ENCODE data around the gene PDE11A. TPM values are rescaled to one million over a fixed set of nuclear protein-coding genes. Genes with fewer than 3 reads are reported as not detected.

Gene PDE11A
- total RNA-seq, 2 donors from 2014 or later: 1.1 to 1.4 TPM

DNA sequence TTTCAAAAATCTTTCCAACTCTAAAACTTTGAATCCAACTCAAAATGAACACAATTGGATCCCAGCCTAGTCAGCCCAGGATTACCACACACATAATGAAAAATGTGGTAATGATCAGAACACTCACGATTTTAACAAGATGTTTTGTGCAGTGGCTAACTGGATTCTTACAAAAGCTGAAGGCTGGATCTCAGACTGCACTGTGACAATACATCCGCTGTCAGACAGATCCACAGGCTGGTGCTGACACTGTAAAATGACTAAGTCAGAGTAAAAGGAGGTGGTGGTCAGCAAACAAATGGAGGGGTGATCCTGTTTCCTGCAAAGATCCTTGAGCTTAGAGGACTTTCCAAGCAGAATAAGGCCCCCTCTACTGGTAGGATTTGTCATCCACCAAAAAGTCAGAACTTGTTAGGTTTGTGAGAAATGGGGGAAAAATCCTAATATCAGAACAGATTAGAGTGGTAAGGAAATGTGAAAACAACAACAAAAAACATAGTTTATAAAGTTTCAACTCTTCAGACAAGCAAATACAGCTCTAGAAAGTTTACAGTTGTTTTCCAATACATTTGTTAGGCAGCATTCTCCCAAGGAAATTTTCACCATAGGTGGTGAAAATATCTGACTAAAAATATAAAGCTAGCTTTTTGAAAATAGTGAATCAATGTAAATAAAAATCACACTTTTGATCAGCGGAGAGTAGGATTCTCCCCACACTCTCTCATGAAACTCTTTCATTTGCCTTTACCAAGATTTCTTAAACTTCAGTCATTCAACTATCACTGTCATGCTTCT is 468.1 kb downstream of the PDE11A start:
- no peak for DNase-seq (ENCODE audit: low spot score)

DNA sequence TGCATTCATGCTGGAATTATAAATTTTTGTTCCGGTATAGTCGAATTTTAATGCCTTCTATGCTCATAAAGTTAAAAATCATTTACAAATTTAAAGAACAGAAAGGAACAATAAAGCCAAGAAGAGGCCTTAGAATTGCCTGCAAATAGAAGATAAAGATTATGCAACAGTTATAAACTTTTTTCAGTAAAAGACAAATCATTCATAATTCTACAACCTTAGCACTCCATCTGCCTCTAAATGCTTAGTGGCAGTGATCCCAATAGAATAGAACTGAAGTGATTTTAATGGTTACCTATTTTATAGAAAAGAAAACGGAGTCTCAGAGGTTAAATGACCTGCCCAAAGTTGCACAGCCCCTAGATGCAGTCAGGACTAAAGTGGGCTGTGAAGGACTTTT is 468.8 kb downstream of the PDE11A start:
- intact Hi-C loops (cut with DNase I): no loop called here
- DNase-seq (ENCODE audit: low spot score): no peak

More for the DNA sequence above, 468.1 kb downstream of the PDE11A start:
- intact Hi-C loops (cut with DNase I): no loop called here

DNA sequence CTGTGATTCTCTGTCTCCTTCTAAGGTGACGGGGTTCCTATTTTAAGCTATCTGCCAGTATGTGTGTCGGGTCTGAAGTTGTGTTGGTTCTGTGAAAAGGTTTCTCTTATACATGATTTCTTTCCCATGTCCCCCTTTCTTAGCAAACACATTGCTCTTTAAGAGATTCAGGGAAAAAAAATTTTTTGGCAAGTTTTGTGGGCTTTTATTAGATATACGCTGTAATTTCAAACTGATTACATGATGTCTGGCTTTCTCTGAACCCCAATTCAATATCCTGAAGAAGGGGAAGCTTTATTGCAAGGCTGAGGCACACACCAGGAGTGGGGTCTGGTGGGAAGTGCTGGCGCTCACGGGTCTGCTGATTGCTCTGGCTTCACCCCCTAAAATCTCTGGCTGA is 469.4 kb downstream of the PDE11A start:
- DNase-seq (ENCODE audit: low spot score): no peak
- intact Hi-C loops (cut with DNase I): no loop called here

DNA sequence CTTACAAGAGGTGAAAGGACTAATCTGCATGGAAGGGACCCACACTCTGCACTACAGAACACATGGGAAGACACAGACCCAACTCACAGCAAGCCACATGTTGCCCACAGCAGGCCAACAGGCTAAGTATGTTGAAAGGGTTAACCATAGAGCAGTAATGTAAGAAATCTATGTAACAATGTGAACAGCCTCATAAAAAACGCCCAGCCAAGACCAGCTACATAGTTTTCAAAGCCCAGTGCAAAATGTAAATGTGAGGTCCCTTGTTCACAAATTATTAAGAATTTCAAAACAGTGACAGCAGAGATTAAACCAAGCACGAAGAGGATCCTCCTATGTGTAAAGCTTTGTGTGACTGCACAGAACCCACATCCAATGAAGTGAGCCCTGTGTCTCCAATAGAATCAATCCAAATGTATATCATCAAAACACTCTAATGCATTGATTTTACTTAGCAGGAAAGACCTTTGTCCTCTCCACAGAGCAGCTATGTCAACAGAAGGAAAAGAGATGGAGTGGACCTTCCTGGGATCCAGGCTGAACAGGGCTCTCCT is 469.9 kb downstream of the PDE11A start:
- DNase-seq (ENCODE audit: low spot score): no peak
- intact Hi-C loops (cut with DNase I): no loop called here

DNA sequence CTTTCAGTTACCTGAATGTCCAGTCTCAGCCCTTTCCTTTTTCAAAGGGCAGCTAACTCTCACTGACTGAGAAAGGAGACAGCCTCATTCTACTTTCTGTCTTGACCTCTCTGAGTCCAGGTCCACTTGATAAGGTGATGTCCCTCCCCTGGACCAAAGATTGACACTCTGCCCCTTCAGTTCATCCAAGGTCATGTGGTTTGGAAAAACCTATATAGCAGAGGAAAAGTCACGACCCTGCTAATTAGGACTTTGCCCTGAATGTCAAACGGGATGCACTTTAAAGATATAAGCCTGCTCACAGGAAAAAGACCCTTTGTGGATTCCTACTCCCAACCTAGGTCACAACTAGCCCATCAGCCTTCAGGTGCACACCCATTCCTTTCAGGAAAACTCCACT is 471.7 kb downstream of the PDE11A start:
- DNase-seq (ENCODE audit: low spot score): no peak
- intact Hi-C loops (cut with DNase I): no loop called here

DNA sequence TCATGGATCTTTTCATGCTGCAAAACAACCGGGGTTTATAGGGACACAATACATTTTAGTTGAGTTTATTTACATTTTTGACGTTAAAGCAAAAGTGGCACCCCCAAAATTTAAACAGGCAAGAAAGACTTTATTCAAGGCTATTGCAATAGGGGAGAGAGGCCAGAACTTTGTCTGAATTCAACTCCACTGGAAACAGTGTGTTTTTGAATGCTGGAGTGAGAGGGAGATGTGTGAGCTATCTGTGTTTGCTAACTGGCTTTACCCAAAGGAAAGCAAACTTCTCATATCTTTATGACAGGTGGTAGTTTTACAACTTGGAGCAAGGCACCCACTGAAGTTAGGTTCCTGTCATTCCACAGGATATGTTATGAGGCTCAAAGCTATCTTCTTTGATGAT is 472.6 kb downstream of the PDE11A start:
- no peak for DNase-seq (ENCODE audit: low spot score)
- intact Hi-C loops (cut with DNase I): no loop called here

DNA sequence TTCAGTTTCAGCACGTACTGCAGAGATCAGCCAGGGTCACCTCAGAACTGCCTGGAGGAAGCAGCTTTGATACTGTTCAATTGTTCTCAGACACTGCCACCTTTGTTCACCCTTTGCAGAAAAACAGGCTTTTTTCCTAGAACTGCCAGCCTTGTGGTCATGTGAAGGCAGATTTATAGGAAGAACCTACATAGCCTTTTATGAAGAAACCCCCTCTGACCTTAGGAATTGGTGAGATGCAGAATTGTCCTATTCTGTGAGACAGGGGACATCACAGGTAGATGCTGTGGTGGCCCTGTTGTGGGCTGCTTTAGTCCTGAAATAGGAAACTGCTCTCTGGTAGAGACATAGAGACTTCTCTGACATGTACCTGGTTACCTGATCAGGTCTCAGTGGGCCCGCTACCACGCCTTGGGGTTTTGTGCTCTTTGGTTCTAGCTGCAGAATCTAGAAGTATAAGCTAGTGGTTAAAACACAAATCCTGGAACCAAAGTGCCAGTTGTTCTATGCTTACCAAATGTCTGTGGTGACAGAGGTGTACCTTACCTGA is 473.4 kb downstream of the PDE11A start:
- DNase-seq (ENCODE audit: low spot score): no peak
- intact Hi-C loops (cut with DNase I): no loop called here

DNA sequence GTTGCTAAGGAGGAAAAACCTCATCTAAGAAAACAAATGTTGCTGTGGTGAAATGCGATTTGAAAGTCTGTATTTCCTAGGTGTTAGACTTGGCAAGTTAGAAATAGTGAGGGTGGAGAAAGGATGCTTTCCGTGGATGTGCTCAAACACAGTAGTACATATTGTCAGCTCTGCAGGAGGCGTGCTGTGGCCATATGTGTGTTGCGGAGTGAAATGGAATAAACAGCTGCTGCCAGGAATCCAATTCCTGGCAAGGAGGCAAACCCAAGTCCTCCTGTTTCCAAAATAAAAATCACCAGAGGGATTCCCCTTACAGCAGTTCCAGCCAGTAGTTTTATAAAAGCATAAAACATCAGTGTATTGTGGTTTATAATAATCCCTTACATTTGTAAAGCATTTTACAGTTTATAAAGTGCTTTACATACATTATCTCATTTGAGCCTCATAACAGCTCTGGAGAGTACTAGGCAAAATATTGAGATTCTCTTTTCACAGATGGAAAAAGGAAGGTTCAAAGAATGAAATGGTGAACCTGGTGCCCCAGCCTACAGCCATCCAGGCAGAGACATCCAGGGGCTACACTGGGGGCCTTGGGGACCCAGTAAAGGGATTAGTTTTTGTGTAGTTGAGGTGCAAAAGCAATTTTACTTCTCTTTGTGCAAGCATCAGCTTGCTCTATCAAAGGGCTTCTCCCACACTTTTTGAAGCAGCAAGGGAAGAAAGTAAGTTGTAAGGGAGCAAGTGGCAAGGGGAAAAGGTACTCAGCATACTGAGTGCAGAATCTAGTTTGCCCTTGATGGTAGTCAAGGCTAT is 474.0 kb downstream of the PDE11A start:
- intact Hi-C loops (cut with DNase I): no loop called here
- DNase-seq (ENCODE audit: low spot score): no peak

DNA sequence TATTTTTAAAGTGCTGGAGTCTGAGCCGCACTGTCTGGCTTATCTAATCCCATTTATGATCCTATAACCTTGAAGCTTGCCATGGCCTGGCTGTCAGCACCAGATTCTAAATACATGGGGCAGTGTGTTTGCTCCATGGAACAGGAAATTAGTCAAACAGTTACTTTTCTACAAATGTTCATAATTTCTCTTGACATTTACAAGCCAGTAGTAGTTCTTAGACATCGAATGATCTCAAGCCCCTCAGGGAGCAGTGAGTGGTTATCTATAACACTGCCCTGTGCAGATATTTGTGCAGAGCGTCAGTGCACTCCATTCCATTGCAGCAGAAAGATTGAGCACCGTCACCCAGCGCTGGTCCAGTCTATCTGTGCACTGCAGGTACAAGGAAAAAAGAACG is 474.8 kb downstream of the PDE11A start:
- DNase-seq (ENCODE audit: low spot score): no peak
- intact Hi-C loops (cut with DNase I): no loop called here

DNA sequence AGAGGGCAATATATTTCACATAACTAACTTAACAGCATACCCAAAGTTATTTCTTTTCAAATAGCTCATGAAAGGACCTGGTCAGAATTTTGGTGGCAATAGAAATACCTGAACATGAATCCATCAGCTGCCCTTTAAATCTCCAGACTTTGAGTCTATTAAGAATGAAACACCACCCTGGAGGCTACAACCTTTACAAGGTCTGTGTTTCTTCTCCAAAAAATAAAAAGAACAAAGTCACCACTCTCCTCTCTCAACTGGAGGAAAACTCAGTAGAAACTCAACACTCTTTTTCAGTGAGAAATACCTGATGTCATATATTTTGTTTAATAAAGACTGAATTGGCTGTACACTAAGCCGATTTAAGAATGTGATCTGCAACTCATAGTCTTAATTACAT is 475.7 kb downstream of the PDE11A start:
- DNase-seq (ENCODE audit: low spot score): no peak
- intact Hi-C loops (cut with DNase I): no loop called here

DNA sequence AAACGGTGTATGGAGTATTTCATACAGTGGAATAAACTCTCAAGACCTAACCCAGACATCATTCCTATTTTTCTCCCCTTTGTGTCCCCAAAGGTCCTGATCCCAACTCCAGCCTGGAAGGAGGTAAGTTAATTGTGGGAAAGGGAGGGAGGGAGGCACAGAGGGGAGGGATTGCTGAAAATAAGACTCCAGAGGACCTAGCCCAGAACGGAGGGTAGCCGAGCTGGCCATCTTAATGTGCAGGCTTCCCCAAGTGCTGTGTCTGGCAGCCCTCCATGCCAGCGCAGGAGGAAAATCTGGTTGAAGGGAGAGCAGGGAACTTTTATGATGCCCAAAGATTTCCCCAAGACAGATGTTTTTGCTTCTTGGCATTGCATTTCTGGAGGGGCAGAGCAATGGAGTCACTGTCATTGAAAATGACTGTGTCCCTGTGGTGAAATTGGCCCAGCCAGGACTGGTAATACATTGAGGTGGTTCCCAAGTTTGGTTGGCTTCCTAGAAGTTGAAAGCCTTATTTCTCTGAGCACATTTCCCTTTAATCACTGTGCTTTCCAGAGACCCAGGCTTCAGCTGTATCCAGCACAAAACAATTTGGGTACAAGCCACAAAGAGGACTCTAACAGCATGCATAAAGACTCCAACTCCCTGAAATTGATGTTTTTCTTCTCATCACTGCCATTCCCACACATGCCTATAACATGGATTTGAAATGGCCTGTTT is 477.3 kb downstream of the PDE11A start:
- intact Hi-C loops (cut with DNase I): no loop called here
- no peak for DNase-seq (ENCODE audit: low spot score)

DNA sequence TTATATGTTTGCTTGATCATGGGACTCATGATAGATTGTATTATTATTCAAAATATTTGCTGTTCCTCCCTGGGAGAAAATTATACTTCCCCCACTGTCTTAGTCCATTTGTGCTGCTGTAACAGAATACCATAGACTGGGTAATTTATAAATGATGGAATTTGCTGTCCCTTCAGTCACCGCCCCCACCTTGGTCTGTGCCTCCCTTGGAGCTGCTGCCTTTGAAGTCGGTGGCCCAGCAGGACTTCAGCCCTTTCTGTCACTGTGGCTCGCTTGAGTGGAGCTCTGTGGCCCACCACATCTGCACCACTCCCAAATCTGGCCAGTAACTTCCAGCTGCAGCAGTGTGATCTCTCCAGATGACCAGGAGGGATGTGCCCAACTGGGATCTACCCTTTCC is 479.2 kb downstream of the PDE11A start:
- intact Hi-C loops (cut with DNase I): no loop called here
- DNase-seq (ENCODE audit: low spot score): no peak

DNA sequence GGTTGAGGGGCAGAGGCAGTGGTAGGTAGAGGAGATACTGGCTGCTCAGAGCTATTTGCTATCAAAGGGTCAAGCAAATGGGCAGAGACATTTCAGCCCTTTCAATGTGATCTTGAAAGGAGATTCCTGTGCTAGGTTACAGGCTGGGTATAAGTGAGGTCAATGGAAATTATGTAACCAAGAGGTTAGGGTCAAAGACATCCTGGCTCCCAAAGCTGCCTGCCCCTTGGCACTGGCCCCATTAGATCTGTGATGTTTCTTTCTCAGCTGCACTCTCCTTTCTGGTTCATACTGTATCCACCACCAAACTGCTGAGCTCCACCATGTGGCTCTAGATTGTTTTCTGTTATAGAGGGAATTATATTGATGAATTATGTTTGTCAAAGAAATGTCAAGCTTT is 479.6 kb downstream of the PDE11A start:
- no peak for DNase-seq (ENCODE audit: low spot score)
- intact Hi-C loops (cut with DNase I): no loop called here

DNA sequence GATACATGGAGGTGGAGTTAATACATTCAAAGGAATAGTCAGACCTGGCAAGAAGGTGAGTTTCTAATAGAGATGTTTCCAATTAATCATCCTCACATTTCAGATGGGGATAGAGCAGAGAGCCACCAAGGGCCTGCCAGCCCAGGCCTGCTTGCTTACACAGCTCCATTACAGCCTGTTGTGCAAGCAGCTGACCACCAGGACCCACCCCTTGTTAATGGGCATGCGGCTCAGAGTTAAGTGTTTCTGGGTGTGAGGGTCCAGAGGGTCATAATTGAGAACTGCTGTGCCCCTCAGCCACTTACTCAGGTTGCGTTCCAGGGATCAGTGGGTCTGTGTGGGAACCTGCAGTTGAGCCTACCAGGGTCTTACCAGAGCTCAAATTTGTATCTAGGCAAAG is 480.2 kb downstream of the PDE11A start:
- intact Hi-C loops (cut with DNase I): no loop called here
- no peak for DNase-seq (ENCODE audit: low spot score)

DNA sequence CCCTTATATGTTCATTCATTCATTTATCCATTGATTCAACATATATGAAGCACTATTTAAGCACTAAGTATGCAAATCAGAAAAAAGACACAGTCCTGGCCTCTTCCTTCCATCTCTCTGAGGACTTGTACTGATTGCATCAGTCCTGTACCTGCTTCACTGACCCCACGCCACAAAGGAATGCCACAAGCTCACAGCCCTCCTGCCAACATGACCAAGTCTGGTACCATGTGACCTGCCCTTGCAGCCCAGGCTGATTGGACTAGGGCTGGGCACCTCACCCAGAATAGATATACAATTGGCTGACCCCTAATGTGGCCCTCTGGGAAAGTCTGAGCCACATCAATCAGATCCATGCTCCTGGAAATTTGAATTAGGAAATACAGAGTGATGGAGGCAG is 483.4 kb downstream of the PDE11A start:
- DNase-seq (ENCODE audit: low spot score): no peak
- intact Hi-C loops (cut with DNase I): no loop called here

DNA sequence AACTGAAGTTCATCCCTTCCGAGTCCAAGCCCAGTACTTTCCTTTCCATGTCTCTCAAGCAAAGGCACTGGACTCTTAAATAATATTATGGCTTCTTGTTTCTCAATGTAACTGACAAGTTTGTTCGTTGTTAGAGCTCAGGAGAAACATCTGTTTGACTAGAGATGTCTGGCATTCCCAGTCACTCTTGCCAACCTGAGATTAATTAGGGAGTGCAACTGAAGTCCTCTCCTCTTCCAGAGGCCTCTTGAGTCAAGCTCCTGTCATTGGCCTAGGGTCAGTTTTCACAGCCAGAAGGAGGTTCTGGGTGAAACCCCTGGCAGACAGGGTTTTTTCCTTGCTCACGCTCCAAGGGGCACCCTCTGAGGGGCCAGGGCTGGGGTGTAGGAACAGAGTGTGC is 483.9 kb downstream of the PDE11A start:
- DNase-seq (ENCODE audit: low spot score): no peak
- intact Hi-C loops (cut with DNase I): no loop called here

DNA sequence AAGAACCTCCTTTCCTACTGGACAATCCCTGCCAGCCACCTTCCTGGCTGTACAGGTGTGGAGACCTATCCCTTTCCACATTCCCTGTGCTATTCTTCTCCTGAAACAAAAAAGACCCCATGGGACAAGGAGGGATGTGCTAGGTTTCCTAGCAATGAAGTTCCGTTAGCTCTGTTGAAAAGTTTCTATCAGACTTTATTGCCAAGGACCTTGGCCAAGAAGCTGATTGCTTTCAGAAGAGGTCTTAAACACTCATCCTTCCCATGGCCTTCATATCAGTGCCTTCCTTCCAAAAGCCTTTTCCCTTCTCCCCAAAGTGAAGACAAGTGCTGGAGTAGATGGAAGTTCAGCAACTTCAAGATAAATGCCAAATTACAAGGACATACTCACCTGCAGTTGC is 485.2 kb downstream of the PDE11A start:
- intact Hi-C loops (cut with DNase I): no loop called here

DNA sequence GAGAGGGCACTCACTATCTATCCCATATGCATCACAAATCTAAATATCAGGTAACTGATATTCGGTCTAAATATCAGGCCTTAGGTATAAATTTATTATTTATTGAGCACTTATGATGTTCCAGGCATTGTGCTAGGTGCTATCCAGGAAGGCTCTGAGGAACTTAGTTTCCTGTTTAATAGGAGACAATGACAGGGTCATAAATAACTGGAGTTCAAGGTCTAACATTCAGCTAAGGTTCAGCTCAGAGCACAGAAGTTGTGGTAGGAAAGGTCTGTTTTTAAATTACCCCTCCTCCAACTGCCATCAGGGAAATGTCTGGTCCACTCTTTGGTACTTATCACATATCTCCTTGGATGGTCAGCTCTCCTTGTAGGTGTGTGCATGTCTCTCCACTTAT is 486.4 kb downstream of the PDE11A start:
- intact Hi-C loops (cut with DNase I): no loop called here
- DNase-seq (ENCODE audit: low spot score): no peak

More for the DNA sequence above, 485.2 kb downstream of the PDE11A start:
- DNase-seq (ENCODE audit: low spot score): no peak

DNA sequence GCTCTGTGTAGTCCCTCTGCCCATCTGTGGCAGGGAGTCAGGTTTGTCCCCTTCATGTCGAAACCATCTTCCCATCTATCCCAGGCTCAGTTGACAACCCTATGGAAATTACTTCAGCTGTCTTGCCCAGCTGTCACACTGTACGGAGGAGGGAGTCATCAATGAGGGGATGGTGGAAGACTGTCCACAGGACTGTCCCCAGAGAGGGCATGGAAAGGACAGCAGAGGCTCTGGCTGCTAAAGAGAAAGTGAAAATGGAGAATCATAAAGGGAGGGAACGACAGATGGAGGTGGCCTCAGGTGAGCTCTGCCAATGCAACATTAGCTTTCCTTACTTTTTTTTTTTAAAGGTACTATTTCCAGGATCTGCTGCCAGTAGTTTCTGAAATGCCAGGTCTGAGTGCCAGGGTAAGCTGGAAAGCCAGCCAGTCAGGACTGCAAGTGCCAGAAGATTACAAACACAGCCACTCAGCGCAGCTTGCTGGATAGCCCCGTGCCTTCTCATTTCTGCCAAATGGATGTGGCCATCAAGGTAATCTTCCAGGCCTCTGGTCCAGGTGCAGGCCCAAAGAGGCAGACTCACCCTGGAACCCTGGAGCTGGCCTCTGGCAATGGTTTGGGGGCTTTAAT is 487.2 kb downstream of the PDE11A start:
- no peak for DNase-seq (ENCODE audit: low spot score)
- intact Hi-C loops (cut with DNase I): no loop called here
